GM12892 (cell line): Measurements from ENCODE around the gene SUMO2.
A peak's percentile ranks its signal among the peaks of the same experiment; 100 is the strongest.

Experiments used
- POLR2A ChIP-seq: IDR thresholded peaks from 2 replicates; pipeline ENCODE4 v1.6.1; 2011; ENCODE audit warnings: low read depth, low read length, control low read depth
- POLR2AphosphoS5 ChIP-seq: IDR thresholded peaks from 2 replicates; pipeline ENCODE4 v1.6.1; 2011; ENCODE audit warnings: low read depth, low read length, control low read depth
- TAF1 ChIP-seq: IDR thresholded peaks from 2 replicates; pipeline ENCODE4 v1.6.1; 2011; ENCODE audit warnings: low read depth, mild to moderate bottlenecking, control low read depth, low read length, borderline replicate concordance

- TF ChIP-seq POLR2AphosphoS5 = no peak
- TF ChIP-seq TAF1 = no peak
- TF ChIP-seq POLR2A = peak; percentile 28; the same call in 1 of the 2 replicates
These were observed 44.2 kb downstream of the SUMO2 start for GRCh38 chr17:75138519-75138918.
